ENCODE results near the gene RAB31. TPM values are rescaled to one million over a fixed set of nuclear protein-coding genes. Genes with fewer than 3 reads are reported as not detected.
"Not testable (repeated sequence)": the region's sequence is repeated elsewhere in the genome, so short reads cannot be mapped to it uniquely, and the experiment has no call there.

Gene RAB31
- total RNA-seq, 1 donor from 2014 or later = 18.9 TPM

- Mint-ChIP-seq H3K27me3 (ENCODE audit: low read depth) (no peaks in the 10 kb centered on the region), H3K36me3 (ENCODE audit: low read depth) (no peaks in the 10 kb centered on the region)
Observed at GRCh38 chr18:9890196-9890595, 182.1 kb downstream of the RAB31 start.

GRCh38 chr18:9890957-9891356, 182.9 kb downstream of the RAB31 start:
- no peak overlapping the region for H3K4me3 Mint-ChIP-seq
- no peak for DNase-seq (ENCODE audit: low read depth, low spot score)
- H3K36me3 Mint-ChIP-seq (ENCODE audit: low read depth) = no peaks in the 10 kb centered on the region
- no peaks in the 10 kb centered on the region for H3K27me3 Mint-ChIP-seq (ENCODE audit: low read depth)
- no peaks in the 10 kb centered on the region for H3K4me1 Mint-ChIP-seq
- H3K27ac Mint-ChIP-seq (ENCODE audit: unreplicated experiment) = no peak overlapping the region
- TF ChIP-seq CTCF (conservative IDR thresholded peaks at IDR 0.05) = no peak
- peaks cover 2% of the 10 kb centered on the region for H3K9me3 Mint-ChIP-seq

More at GRCh38 chr18:9890196-9890595, 182.1 kb downstream of the RAB31 start:
- H3K4me3 Mint-ChIP-seq = no peak overlapping the region
- TF ChIP-seq CTCF (conservative IDR thresholded peaks at IDR 0.05) = no peak
- H3K27ac Mint-ChIP-seq (ENCODE audit: unreplicated experiment) = no peak overlapping the region
- peaks cover 6% of the 10 kb centered on the region for H3K9me3 Mint-ChIP-seq
- H3K4me1 Mint-ChIP-seq = no peaks in the 10 kb centered on the region
- DNase-seq (ENCODE audit: low read depth, low spot score) = no peak

- not testable (repeated sequence) for DNase-seq (ENCODE audit: low read depth, low spot score); H3K36me3 Mint-ChIP-seq (ENCODE audit: low read depth); H3K4me3 Mint-ChIP-seq; H3K27me3 Mint-ChIP-seq (ENCODE audit: low read depth); H3K9me3 Mint-ChIP-seq; H3K4me1 Mint-ChIP-seq; H3K27ac Mint-ChIP-seq (ENCODE audit: unreplicated experiment)
Observed at GRCh38 chr18:9891515-9891914, 183.4 kb downstream of the RAB31 start.

GRCh38 chr18:9894454-9895068, 186.5 kb downstream of the RAB31 start:
- no peak overlapping the region for H3K4me3 Mint-ChIP-seq
- no peaks in the 10 kb centered on the region for H3K9me3 Mint-ChIP-seq
- no peak for TF ChIP-seq CTCF (conservative IDR thresholded peaks at IDR 0.05)
- no peak overlapping the region for H3K27ac Mint-ChIP-seq (ENCODE audit: unreplicated experiment)
- H3K36me3 Mint-ChIP-seq (ENCODE audit: low read depth) = no peaks in the 10 kb centered on the region
- no peak for DNase-seq (ENCODE audit: low read depth, low spot score)
- no peaks in the 10 kb centered on the region for H3K27me3 Mint-ChIP-seq (ENCODE audit: low read depth)
- H3K4me1 Mint-ChIP-seq = no peaks in the 10 kb centered on the region

- Mint-ChIP-seq H3K27ac (ENCODE audit: unreplicated experiment) (no peak overlapping the region), H3K4me3 (no peak overlapping the region), H3K4me1 (no peaks in the 10 kb centered on the region), H3K9me3 (no peaks in the 10 kb centered on the region), H3K27me3 (ENCODE audit: low read depth) (no peaks in the 10 kb centered on the region), H3K36me3 (ENCODE audit: low read depth) (no peaks in the 10 kb centered on the region)
- no peak for TF ChIP-seq CTCF (conservative IDR thresholded peaks at IDR 0.05)
- DNase-seq (ENCODE audit: low read depth, low spot score) = no peak
Observed at GRCh38 chr18:9897129-9897528, 189.0 kb downstream of the RAB31 start.

GRCh38 chr18:9897787-9898291, 189.7 kb downstream of the RAB31 start:
- not testable (repeated sequence) for H3K27me3 Mint-ChIP-seq (ENCODE audit: low read depth); H3K4me1 Mint-ChIP-seq; H3K9me3 Mint-ChIP-seq

More at GRCh38 chr18:9897787-9898291, 189.7 kb downstream of the RAB31 start:
- not testable (repeated sequence) for H3K4me3 Mint-ChIP-seq; DNase-seq (ENCODE audit: low read depth, low spot score); H3K36me3 Mint-ChIP-seq (ENCODE audit: low read depth); H3K27ac Mint-ChIP-seq (ENCODE audit: unreplicated experiment)

All from neural crest cell (in vitro differentiated cells).